Left kidney (tissue), 2 donors: ENCODE data around the gene TUBB8. TPM values are rescaled to one million over a fixed set of nuclear protein-coding genes. Genes with fewer than 3 reads are reported as not detected.
"Not testable (repeated sequence)": the region's sequence is repeated elsewhere in the genome, so short reads cannot be mapped to it uniquely, and the experiment has no call there.

Source experiments
- DNase-seq: peaks from one replicate; pipeline ENCODE4 v3.0.0-alpha.2; 2013
- polyA plus RNA-seq: library from polyadenylated mRNA; unstranded; fragments of 120-200 nt; gene quantifications from one replicate; pipeline ENCODE4 v1.2.1, GENCODE V29; 2013; ENCODE audit not compliant: insufficient read length

The TUBB8 gene
- polyA plus RNA-seq, 1 donor, result 1.1 TPM

DNA sequence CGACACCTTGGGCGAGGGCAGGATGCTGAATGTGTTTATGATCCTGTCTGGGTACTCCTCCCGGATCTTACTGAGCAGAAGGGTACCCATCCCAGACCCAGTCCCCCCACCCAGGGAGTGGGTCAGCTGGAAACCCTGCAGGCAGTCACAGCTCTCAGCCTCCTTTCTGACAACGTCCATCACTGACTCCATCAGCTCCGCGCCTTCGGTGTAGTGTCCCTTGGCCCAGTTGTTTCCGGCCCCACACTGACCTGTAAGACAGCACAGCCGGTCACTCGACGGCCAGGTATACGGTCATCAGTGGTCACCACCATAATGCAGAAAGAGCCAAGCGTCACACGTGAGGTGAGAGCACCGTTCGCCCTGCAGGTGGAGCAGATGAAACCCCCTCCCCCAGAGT is 1.2 kb downstream of the TUBB8 start:
- not testable (repeated sequence) for DNase-seq

DNA sequence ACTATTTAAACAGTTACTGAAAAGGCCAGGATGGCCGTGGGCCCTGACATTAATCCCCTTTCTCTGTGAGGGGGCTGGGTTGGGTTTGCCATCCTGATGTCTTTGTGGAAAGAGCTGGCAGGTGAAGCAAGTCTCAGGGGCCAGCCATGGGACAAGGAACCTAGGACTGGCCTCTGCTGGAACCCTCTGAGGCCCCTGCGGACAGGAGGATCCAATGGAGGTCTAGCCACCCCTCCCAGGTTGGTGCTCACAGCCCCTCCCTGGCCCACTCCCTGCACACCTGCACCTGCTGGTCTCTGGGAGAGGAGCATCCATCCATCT is 35.8 kb downstream of the TUBB8 start:
- DNase-seq, result not testable (repeated sequence)

DNA sequence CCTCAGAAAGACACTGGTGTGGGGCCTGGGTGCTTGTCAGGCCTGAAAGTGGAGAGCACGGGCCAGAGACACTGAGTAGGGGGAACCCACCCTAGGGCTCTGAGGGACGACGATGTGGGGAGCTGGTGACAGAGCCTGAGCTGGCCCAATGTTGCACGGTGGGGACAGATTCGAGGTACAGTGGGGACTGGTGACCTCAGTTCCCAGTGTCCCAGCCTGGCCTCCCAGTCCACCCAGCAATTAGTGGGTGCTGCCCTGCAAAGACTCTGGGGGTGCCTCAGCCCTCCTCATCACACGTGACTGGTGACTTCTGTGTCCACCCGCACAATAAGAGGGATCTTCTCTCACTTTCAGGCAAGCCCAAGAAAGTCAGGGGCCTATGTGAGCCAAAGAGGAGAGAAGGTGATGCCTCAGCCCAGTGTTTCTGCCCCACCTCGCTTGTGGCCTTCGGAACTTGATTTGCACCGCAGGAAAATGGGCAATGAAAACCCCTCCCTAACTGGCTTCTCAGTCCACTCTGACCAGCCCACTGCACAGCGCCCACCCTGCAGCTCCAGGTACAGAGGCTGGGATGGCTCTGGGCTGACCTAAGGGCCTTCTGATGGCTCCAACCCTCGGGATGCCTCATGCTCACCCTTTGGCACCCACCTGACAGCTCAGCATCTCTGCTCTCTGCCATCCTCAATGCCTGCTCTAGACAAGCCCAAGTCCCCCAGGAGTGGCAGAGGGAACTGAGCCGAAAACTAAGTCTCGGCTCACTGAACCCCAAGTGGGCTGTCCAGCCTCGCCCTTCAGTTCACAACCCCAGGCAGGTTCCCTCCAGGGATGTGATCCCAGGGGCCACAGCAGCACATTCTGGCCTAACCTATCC is 36.4 kb downstream of the TUBB8 start:
- DNase-seq, result not testable (repeated sequence)

DNA sequence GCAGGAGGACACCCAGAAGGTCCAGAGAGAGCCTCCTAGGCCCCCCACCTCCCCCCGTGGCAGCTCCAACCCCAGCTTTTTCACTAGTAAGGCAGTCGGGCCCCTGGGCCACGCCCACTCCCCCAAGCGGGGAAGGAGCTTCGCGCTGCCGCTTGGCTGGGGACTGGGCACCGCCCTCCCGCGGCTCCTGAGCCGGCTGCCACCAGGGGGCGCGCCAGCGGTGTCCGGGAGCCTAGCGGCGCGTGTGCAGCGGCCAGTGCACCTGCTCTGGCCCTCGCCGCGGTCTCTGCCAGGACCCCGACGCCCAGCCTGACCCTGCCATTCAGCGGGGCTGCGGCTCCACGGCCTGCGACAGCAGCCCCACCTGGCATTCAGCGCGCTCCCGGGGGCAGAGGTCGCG is 37.8 kb downstream of the TUBB8 start:
- not testable (repeated sequence) for DNase-seq

DNA sequence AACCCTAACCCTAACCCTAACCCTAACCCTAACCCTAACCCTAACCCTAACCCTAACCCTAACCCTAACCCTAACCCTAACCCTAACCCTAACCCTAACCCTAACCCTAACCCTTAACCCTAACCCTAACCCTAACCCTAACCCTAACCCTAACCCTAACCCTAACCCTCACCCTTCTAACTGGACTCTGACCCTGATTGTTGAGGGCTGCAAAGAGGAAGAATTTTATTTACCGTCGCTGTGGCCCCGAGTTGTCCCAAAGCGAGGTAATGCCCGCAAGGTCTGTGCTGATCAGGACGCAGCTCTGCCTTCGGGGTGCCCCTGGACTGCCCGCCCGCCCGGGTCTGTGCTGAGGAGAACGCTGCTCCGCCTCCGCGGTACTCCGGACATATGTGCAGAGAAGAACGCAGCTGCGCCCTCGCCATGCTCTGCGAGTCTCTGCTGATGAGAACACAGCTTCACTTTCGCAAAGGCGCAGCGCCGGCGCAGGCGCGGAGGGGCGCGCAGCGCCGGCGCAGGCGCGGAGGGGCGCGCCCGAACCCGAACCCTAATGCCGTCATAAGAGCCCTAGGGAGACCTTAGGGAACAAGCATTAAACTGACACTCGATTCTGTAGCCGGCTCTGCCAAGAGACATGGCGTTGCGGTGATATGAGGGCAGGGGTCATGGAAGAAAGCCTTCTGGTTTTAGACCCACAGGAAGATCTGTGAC is 38.7 kb downstream of the TUBB8 start:
- DNase-seq, result not testable (repeated sequence)

Other genes starting within 250 kb of the TUBB8 start
- gene ZMYND11, start 86.2 kb upstream of the TUBB8 start, polyA plus RNA-seq, result 119 TPM